Measurements from ENCODE around the gene KRT85.
A peak's percentile ranks its signal among the peaks of the same experiment; 100 is the strongest.

The KRT85 gene

DNA sequence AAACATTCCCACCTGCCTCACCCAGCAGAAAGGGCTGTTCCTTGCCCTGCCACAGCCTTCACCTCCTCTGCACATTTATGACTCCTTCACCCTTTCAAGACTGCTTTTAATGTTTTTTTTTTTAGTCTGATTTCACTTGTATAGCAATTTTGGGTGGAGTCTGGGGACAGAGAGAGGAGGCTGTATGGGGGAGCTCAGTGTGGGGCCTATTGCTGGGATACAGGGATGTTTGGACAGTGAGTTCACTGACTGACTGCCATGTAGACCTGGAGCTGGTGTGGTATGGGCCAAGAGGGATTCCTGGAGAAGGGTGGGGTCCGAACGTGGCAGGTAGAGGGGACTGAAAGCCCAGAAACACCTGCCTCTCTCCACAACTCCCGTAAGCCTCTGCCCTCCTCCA, 1.9 kb upstream of the KRT85 start:
- H3K4me3 ChIP-seq (ENCODE audit: low read length) = no peak overlapping the region
- TF ChIP-seq, protein P1, sequence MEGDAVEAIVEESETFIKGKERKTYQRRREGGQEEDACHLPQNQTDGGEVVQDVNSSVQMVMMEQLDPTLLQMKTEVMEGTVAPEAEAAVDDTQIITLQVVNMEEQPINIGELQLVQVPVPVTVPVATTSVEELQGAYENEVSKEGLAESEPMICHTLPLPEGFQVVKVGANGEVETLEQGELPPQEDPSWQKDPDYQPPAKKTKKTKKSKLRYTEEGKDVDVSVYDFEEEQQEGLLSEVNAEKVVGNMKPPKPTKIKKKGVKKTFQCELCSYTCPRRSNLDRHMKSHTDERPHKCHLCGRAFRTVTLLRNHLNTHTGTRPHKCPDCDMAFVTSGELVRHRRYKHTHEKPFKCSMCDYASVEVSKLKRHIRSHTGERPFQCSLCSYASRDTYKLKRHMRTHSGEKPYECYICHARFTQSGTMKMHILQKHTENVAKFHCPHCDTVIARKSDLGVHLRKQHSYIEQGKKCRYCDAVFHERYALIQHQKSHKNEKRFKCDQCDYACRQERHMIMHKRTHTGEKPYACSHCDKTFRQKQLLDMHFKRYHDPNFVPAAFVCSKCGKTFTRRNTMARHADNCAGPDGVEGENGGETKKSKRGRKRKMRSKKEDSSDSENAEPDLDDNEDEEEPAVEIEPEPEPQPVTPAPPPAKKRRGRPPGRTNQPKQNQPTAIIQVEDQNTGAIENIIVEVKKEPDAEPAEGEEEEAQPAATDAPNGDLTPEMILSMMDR (conservative IDR thresholded peaks at IDR 0.05; ENCODE audit: low read depth, low read length) = no peak
- no peak for DNase-seq (ENCODE audit: low read depth)

DNA sequence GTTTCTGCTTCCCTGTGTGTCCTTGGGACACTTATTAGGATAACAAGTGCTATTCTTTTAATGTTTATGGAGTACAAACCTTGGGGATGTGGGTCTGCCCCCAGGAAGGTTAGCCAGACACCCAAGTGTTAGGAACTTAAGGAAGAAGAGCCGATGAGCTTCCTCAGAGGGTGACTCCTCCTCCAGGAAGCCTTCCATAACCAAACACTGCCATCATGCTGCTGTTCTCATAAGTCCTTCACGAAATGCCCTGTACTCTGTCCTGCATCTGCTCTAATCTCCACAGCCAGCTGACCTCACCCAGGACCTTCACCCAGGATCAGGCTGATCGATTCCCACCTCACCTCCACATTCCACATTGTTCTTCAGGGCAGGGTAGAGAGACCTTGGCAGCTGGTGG, 1.2 kb upstream of the KRT85 start:
- TF ChIP-seq, protein P1 (conservative IDR thresholded peaks at IDR 0.05; ENCODE audit: low read depth, low read length) = no peak
- no peak for DNase-seq (ENCODE audit: low read depth)
- H3K4me3 ChIP-seq (ENCODE audit: low read length) = no peak overlapping the region

DNA sequence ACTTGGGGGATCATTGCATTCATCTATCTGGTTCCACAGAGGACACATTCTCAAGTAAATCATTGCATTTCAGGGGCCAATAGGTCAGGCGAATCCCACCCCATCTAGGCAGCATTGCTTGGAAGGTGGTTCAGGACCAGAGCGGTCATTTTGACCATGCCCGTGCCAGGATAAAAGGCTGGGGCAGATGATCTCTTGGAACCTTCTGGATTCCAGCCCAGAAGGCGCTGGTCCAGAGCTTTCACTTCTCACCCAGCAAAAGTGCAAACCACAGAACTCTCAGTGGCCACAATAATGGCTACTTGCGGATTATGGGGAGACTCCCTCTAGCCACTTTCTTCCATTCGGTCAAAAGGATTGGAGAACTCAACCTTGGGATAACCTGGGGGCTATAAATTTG, 595 bp upstream of the KRT85 start:
- no peak for DNase-seq (ENCODE audit: low read depth)
- H3K4me3 ChIP-seq (ENCODE audit: low read length) = no peak overlapping the region
- TF ChIP-seq, protein P1 (conservative IDR thresholded peaks at IDR 0.05; ENCODE audit: low read depth, low read length) = no peak

DNA sequence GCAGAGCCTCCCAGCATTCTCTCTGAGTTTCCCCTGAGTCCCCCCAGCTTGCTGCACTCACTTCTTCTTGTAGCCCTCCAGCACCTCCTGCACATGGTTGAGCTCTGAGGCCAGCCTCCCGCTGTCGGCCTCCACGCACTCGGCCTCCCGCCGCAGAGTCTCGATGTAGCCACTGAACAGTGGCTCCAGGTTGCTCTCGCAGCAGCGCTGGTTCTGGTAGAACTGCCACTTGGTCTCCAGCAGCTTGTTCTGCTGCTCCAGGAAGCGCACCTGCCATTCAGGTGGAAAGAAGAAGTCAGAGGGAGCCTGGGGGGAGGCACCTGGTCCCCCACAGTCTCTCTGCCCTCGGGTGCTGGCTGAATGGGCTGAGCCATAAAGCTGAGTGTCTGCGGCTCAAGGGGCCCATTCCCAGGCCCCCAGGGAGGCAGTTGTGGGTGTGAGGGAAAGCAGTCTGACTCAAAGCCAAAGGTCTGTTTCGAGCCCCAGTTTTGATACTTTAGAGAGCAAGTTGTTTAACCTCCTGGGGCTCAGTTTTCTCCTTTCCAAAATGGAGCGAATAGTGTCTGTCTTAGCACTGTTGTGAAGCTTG, 2.3 kb downstream of the KRT85 start:
- no peak overlapping the region for H3K4me3 ChIP-seq (ENCODE audit: low read length)
- TF ChIP-seq, protein P1 (conservative IDR thresholded peaks at IDR 0.05; ENCODE audit: low read depth, low read length) = no peak
- DNase-seq (ENCODE audit: low read depth) = no peak

GRCh38 chr12:52364061-52364460, 3.2 kb downstream of the KRT85 start:
- TF ChIP-seq, protein P1 (conservative IDR thresholded peaks at IDR 0.05; ENCODE audit: low read depth, low read length) = no peak
- no peak for DNase-seq (ENCODE audit: low read depth)
- no peak overlapping the region for H3K4me3 ChIP-seq (ENCODE audit: low read length)

- no peak overlapping the region for H3K4me3 ChIP-seq (ENCODE audit: low read length)
- TF ChIP-seq, protein P1 (conservative IDR thresholded peaks at IDR 0.05; ENCODE audit: low read depth, low read length) = no peak
- no peak for DNase-seq (ENCODE audit: low read depth)
These were observed 4.1 kb downstream of the KRT85 start for GRCh38 chr12:52363111-52363679.

DNA sequence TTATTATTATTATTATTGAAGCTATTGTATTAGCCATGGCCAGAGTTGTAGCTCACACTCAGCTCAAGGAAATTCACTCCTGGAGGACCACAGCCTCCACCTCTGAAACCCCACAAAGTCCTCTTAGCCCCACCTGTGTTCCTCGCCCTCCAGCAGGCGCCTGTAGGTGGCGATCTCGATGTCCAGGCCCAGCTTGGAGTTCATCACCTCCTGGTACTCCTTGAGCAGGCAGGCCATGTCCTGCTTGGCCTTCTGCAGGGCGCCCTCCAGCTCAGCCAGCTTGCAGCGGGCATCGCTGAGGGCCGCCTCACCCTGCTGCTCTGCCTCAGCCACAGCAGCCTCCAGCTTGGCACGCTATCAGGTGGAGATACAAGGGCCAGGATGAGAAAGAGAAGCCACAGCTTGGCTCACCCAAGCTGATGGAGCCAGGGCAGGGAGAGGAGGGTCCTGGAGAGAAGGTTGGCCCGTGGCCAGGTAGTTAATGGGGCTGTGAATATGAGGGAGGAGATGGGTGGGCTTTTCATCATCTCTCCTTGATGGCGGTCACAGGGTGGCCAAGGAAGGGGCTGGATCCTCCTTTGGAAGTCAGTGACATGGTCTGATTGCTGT, 5.1 kb downstream of the KRT85 start:
- DNase-seq (ENCODE audit: low read depth) = no peak
- H3K4me3 ChIP-seq (ENCODE audit: low read length) = no peak overlapping the region
- TF ChIP-seq, protein P1 (conservative IDR thresholded peaks at IDR 0.05; ENCODE audit: low read depth, low read length) = peak; percentile 39
